Kidney epithelial cell (primary cell): ENCODE measurements around the gene GPR26. TPM values are rescaled to one million over a fixed set of nuclear protein-coding genes. Genes with fewer than 3 reads are reported as not detected.

Experiments
- DNase-seq: peaks from one replicate; pipeline ENCODE4 v3.0.0-alpha.2; 2010; ENCODE audit warnings: low read depth
- H3K27me3 ChIP-seq: 2 replicates; pipeline ENCODE4 v1.6.0; 2011; ENCODE audit warnings: low read length; ENCODE audit not compliant: control insufficient read depth, insufficient read depth
- H3K36me3 ChIP-seq: 2 replicates; pipeline ENCODE4 v1.5.1; 2011; ENCODE audit warnings: low read length; ENCODE audit not compliant: control insufficient read depth, insufficient read depth
- H3K4me3 ChIP-seq: 2 replicates; pipeline ENCODE4 v1.5.1; 2011; ENCODE audit warnings: low read depth, mild to moderate bottlenecking, control low read depth, low read length
- total RNA-seq: library from RNA; depleted of rRNA; stranded (reverse); fragments of >200 nt; gene quantifications from 2 replicates; pipeline ENCODE4 v1.2.3, GENCODE V29; 2015
- TF ChIP-seq, protein P1 (sequence below): IDR thresholded peaks from 2 replicates; pipeline ENCODE4 v1.5.1; 2011; ENCODE audit warnings: mild to moderate bottlenecking, moderate library complexity, low read length, control low read depth, inconsistent platforms; ENCODE audit not compliant: insufficient read depth, poor library complexity, severe bottlenecking

The GPR26 gene
- total RNA-seq, 1 donor from 2014 or later, result 0.71 TPM

DNA sequence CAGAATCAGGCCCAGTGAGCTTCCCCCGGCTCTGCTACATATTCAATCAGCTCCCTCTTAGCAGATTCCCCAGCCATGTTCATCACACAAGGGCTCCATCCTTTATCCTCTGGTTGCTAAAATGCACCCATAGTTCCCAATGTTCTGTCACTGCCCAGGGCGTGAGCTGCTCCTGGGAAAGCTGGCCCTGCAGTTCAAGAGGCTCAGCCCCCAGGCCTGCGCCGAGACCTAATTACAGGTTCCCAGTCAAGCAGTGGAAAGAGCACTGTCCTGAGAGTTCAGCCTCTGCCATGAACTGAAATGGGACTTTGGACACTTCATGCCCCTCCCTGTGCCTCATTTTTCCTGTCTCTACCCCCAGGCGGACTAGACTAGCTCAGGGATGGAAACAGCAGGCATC, 75.6 kb downstream of the GPR26 start:
- H3K27me3 ChIP-seq, result peaks cover 2% of the 10 kb centered on the region
- H3K4me3 ChIP-seq, result no peak overlapping the region
- TF ChIP-seq, protein P1, sequence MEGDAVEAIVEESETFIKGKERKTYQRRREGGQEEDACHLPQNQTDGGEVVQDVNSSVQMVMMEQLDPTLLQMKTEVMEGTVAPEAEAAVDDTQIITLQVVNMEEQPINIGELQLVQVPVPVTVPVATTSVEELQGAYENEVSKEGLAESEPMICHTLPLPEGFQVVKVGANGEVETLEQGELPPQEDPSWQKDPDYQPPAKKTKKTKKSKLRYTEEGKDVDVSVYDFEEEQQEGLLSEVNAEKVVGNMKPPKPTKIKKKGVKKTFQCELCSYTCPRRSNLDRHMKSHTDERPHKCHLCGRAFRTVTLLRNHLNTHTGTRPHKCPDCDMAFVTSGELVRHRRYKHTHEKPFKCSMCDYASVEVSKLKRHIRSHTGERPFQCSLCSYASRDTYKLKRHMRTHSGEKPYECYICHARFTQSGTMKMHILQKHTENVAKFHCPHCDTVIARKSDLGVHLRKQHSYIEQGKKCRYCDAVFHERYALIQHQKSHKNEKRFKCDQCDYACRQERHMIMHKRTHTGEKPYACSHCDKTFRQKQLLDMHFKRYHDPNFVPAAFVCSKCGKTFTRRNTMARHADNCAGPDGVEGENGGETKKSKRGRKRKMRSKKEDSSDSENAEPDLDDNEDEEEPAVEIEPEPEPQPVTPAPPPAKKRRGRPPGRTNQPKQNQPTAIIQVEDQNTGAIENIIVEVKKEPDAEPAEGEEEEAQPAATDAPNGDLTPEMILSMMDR, result no peak
- no peaks in the 10 kb centered on the region for H3K36me3 ChIP-seq
- DNase-seq, result no peak

DNA sequence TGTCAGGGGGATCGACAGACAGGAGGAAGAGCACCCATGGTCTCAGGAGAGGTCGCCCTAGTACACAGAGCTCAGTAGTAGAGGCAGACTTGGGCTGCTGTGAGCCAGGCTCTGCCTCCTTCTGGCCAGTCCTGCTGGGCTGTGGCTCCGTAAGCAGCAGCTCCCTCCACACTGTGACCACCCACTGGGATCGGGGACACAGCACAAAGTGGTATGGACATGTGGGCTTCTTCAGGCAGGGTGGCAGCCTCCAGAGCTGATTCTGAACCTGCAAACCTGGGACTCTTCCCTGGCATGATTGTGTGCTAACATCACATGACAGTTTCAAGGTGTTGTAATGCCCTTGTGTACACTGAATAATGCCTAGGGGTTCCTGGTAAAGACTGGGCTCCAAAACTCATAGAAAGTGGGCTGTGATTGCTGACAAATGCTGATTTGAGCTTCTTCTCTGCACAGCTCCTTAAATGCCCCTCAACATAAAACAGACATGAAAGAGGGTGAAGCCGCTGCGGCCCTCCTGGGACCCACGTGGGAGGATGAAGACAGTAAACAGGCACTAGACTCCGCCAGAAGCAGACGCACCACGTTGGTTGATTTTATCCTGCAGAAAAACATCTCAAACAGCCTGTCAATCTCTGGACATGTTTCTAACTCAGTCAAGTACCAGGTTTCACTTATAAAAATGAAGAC, 76.7 kb downstream of the GPR26 start:
- Histone ChIP-seq H3K4me3 (no peak overlapping the region), H3K36me3 (no peaks in the 10 kb centered on the region), H3K27me3 (peaks cover 2% of the 10 kb centered on the region)
- DNase-seq, result no peak
- TF ChIP-seq, protein P1, result no peak

DNA sequence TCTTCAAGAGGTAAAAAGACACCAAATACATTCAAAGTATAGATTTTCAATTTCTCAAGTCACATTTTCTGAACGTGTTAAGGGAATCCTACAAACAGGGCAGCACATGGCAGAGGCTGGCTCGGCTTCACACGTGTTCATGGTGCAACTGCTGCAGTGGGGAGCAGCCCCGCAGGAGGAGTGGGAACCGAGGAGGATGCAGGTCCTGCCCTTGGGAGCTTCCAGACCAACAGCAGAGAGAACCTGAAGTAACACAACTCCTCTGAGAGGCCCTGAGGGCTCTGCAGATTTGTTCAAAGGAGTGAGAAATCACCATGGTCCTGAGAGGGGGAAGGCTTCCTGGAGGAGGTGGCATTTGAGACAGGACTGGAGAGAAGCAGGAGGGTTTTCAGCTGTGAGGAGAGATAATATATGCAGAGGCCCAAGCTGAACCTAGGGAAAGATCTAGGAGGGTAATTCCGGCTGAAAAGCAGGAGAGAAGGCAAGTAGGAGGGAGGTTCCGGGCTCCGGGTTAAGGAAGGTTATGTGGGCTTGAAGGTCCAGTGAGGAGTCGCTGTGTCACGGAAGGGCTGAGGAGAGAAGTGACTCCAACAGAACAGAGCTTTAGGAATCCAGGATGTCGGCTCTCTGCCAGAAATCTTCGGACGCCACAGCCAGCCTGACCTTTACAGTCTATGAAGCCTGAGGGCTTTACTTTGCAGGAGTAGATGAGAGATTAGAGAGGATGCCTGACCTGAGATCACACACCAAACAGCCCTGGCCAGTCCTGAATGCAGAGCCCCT, 77.5 kb downstream of the GPR26 start:
- no peak for DNase-seq
- TF ChIP-seq, protein P1, result no peak

DNA sequence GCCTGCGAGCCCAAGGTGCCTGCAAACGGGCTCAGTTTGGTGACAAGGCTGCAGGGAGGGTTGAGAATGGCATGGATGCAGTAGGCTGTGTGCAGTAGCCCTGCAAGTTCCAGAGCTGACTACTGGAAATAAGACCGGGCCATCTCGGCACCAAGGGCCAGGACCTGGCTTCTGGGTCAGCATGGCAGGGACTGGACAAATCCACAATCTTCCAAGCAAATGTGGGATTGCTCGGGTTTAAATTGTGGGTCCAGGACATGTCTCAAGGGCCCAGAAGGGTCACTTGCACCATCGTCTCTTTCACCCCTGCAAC, 78.0 kb downstream of the GPR26 start:
- Histone ChIP-seq H3K36me3 (no peaks in the 10 kb centered on the region), H3K4me3 (no peak overlapping the region), H3K27me3 (peaks cover 2% of the 10 kb centered on the region)
- TF ChIP-seq, protein P1, result no peak
- no peak for DNase-seq

More for the DNA sequence above, 77.5 kb downstream of the GPR26 start:
- Histone ChIP-seq H3K36me3 (no peaks in the 10 kb centered on the region), H3K4me3 (no peak overlapping the region), H3K27me3 (peaks cover 2% of the 10 kb centered on the region)

Other genes starting within 250 kb of the GPR26 start
- 12.1 and 13.3 TPM in 2 replicates for gene CPXM2, start 225.5 kb downstream of the GPR26 start, total RNA-seq